SK-N-SH treated with all-trans-retinoic acid at 6 μM for 48 hours (cell line): Measurements from ENCODE around the gene SIGLEC6.
A peak's percentile ranks its signal among the peaks of the same experiment; 100 is the strongest.

Experiments
- ATAC-seq: fragments of 200-7000 bp; cut with Tn5 transposase; 3 replicates; pipeline ENCODE4 v1.9.1; 2020; ENCODE audit warnings: mild to moderate bottlenecking, moderate library complexity
- ARNTL ChIP-seq: fragments of 450-650 bp; formaldehyde crosslinking; IDR thresholded peaks from 2 replicates; pipeline ENCODE4 v1.5.0; 2020; ENCODE audit warnings: low read depth, mild to moderate bottlenecking, moderate library complexity, borderline replicate concordance
- BACH2 ChIP-seq: fragments of 250-450 bp; sonication (Bioruptor Pico); IDR thresholded peaks from 2 replicates; pipeline ENCODE4 v1.9.0; 2021; ENCODE audit warnings: mild to moderate bottlenecking, borderline replicate concordance
- CREB5 ChIP-seq: fragments of 250-450 bp; sonication (Bioruptor Pico); IDR thresholded peaks from 2 replicates; pipeline ENCODE4 v1.5.1; 2020; ENCODE audit warnings: low read depth, mild to moderate bottlenecking, moderate library complexity
- CSDC2 ChIP-seq: fragments of 250-450 bp; sonication (Bioruptor Pico); IDR thresholded peaks from 2 replicates; pipeline ENCODE4 v1.5.0; 2020; ENCODE audit warnings: mild to moderate bottlenecking, moderate library complexity
- ESRRG ChIP-seq: fragments of 250-450 bp; sonication (Bioruptor Pico); IDR thresholded peaks from 2 replicates; pipeline ENCODE4 v1.6.1; 2021; ENCODE audit warnings: mild to moderate bottlenecking
- GLIS3 ChIP-seq: fragments of 250-450 bp; sonication (Bioruptor Pico); IDR thresholded peaks from 2 replicates; pipeline ENCODE4 v1.5.0; 2020; ENCODE audit warnings: mild to moderate bottlenecking, moderate library complexity
- ISL1 ChIP-seq: fragments of 250-450 bp; sonication (Bioruptor Pico); IDR thresholded peaks from 2 replicates; pipeline ENCODE4 v2.1.2; 2022; ENCODE audit warnings: mild to moderate bottlenecking, moderate library complexity
- PATZ1 ChIP-seq: fragments of 250-450 bp; sonication (Bioruptor Pico); IDR thresholded peaks from 2 replicates; pipeline ENCODE4 v1.8.0; 2020; ENCODE audit warnings: mild to moderate bottlenecking, moderate library complexity, borderline replicate concordance
- POU6F1 ChIP-seq: fragments of 250-450 bp; sonication (Bioruptor Pico); IDR thresholded peaks from 2 replicates; pipeline ENCODE4 v1.8.0; 2021; ENCODE audit warnings: low read depth, mild to moderate bottlenecking, moderate library complexity, borderline replicate concordance
- PPARA ChIP-seq: fragments of 250-450 bp; sonication (Bioruptor Pico); IDR thresholded peaks from 2 replicates; pipeline ENCODE4 v1.5.0; 2020; ENCODE audit warnings: mild to moderate bottlenecking, borderline replicate concordance
- RARB ChIP-seq: fragments of 250-450 bp; sonication (Bioruptor Pico); IDR thresholded peaks from 2 replicates; pipeline ENCODE4 v1.8.0; 2021; ENCODE audit warnings: mild to moderate bottlenecking, moderate library complexity
- TCF4 ChIP-seq: fragments of 250-450 bp; sonication (Bioruptor Pico); IDR thresholded peaks from 2 replicates; pipeline ENCODE4 v1.8.0; 2021; ENCODE audit warnings: mild to moderate bottlenecking, moderate library complexity, borderline replicate concordance
- TOX ChIP-seq: fragments of 250-450 bp; sonication (Bioruptor Pico); IDR thresholded peaks from 2 replicates; pipeline ENCODE4 v1.8.0; 2021; ENCODE audit warnings: mild to moderate bottlenecking, moderate library complexity, borderline replicate concordance
- ZC3H10 ChIP-seq: fragments of 250-450 bp; sonication (Bioruptor Pico); IDR thresholded peaks from 2 replicates; pipeline ENCODE4 v1.5.1; 2021; ENCODE audit warnings: mild to moderate bottlenecking, moderate library complexity
- ZFP3 ChIP-seq: fragments of 250-450 bp; sonication (Bioruptor Pico); IDR thresholded peaks from 2 replicates; pipeline ENCODE4 v1.5.0; 2020; ENCODE audit warnings: mild to moderate bottlenecking, moderate library complexity
- ZFP30 ChIP-seq: fragments of 450-650 bp; formaldehyde crosslinking; IDR thresholded peaks from 2 replicates; pipeline ENCODE4 v1.5.0; 2022; ENCODE audit warnings: mild to moderate bottlenecking, moderate library complexity
- ZNF565 ChIP-seq: fragments of 450-650 bp; formaldehyde crosslinking; conservative IDR thresholded peaks from 2 replicates; pipeline ENCODE4 v1.5.0; 2020; ENCODE audit warnings: low read depth, mild to moderate bottlenecking, moderate library complexity
- ZNF70 ChIP-seq: fragments of 450-650 bp; formaldehyde crosslinking; IDR thresholded peaks from 2 replicates; pipeline ENCODE4 v1.5.0; 2020; ENCODE audit warnings: mild to moderate bottlenecking, moderate library complexity
- ZNF8 ChIP-seq: fragments of 450-650 bp; formaldehyde crosslinking; IDR thresholded peaks from 2 replicates; pipeline ENCODE4 v1.5.0; 2020; ENCODE audit warnings: mild to moderate bottlenecking, moderate library complexity
- TF ChIP-seq, protein P1 (sequence below): fragments of 250-450 bp; sonication (Bioruptor Pico); IDR thresholded peaks from 2 replicates; pipeline ENCODE4 v1.5.0; 2020; ENCODE audit warnings: mild to moderate bottlenecking, moderate library complexity

SIGLEC6 gene

GRCh38 chr19:51478381-51479234 is 52.9 kb downstream of the SIGLEC6 start, which contains the start of gene CEACAM18 (continued):
- TF ChIP-seq POU6F1 (CRISPR knock-in tag): no peak

GRCh38 chr19:51477344-51477743 is 54.1 kb downstream of the SIGLEC6 start:
- ATAC-seq: no peak
- TF ChIP-seq ARNTL (CRISPR knock-in tag) (no peak), CSDC2 (CRISPR knock-in tag) (no peak), TOX (CRISPR knock-in tag) (no peak), ZFP3 (CRISPR knock-in tag) (no peak), POU6F1 (CRISPR knock-in tag) (no peak), ZNF70 (no peak), ZNF8 (no peak)

GRCh38 chr19:51476164-51476563 is 55.3 kb downstream of the SIGLEC6 start:
- ATAC-seq: no peak
- TF ChIP-seq, protein P1, sequence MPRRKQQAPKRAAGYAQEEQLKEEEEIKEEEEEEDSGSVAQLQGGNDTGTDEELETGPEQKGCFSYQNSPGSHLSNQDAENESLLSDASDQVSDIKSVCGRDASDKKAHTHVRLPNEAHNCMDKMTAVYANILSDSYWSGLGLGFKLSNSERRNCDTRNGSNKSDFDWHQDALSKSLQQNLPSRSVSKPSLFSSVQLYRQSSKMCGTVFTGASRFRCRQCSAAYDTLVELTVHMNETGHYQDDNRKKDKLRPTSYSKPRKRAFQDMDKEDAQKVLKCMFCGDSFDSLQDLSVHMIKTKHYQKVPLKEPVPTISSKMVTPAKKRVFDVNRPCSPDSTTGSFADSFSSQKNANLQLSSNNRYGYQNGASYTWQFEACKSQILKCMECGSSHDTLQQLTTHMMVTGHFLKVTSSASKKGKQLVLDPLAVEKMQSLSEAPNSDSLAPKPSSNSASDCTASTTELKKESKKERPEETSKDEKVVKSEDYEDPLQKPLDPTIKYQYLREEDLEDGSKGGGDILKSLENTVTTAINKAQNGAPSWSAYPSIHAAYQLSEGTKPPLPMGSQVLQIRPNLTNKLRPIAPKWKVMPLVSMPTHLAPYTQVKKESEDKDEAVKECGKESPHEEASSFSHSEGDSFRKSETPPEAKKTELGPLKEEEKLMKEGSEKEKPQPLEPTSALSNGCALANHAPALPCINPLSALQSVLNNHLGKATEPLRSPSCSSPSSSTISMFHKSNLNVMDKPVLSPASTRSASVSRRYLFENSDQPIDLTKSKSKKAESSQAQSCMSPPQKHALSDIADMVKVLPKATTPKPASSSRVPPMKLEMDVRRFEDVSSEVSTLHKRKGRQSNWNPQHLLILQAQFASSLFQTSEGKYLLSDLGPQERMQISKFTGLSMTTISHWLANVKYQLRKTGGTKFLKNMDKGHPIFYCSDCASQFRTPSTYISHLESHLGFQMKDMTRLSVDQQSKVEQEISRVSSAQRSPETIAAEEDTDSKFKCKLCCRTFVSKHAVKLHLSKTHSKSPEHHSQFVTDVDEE (CRISPR knock-in tag): no peak
- TF ChIP-seq BACH2: no peak
- TF ChIP-seq ZNF565 (CRISPR knock-in tag): no peak
- no peak for TF ChIP-seq ZNF8

DNA sequence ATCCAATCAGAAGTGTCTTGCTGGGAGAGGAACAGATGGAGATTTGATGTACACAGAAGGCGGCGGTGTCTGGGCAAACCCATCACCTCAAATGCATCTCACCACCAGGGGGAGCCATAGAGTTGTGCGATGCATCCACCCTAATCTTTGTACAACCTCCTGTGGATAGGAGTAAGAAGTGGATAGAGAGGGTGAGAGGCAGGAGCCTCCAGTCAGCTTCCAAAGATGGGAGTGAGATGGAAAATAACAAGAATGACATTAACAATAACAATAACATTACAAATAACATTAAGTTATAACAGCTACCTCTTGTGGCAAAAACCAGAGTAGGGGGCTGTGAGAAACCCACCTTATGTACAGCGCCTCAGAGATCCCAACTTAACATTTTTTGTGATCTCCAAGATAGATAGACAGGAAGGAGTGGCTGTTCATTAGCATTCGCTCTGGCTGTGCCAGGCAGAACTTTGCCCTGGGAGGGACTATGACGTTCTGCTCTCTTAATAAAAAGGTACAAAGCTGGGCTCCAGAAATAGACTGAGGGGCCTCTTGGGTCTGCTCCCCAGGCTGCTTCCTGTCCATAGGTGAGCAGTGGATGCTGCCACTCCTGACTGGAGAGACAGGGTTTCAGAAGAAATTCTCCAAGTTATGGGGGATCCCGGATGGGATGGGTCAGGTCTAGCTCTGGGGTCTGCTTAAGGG is 58.3 kb downstream of the SIGLEC6 start:
- peak; percentile 94 for ATAC-seq

More for the DNA sequence above, 58.3 kb downstream of the SIGLEC6 start:
- no peak for TF ChIP-seq ZFP30 (CRISPR knock-in tag)
- TF ChIP-seq TCF4: no peak
- TF ChIP-seq ZNF565 (CRISPR knock-in tag): no peak
- no peak for TF ChIP-seq ZC3H10 (CRISPR knock-in tag)
- TF ChIP-seq RARB: no peak
- TF ChIP-seq ESRRG (CRISPR knock-in tag): no peak
- no peak for TF ChIP-seq ZNF70
- TF ChIP-seq ARNTL (CRISPR knock-in tag): no peak
- TF ChIP-seq ISL1 (CRISPR knock-in tag): no peak
- TF ChIP-seq TOX (CRISPR knock-in tag): no peak
- no peak for TF ChIP-seq ZFP3 (CRISPR knock-in tag)
- TF ChIP-seq CSDC2 (CRISPR knock-in tag): no peak
- no peak for TF ChIP-seq GLIS3
- no peak for TF ChIP-seq CREB5 (CRISPR knock-in tag)
- TF ChIP-seq, protein P1 (CRISPR knock-in tag): no peak
- TF ChIP-seq PATZ1: no peak
- TF ChIP-seq PPARA (CRISPR knock-in tag): no peak
- TF ChIP-seq BACH2: no peak
